Lung (tissue), 16 donors: ENCODE data around the gene KRAS. TPM values are rescaled to one million over a fixed set of nuclear protein-coding genes. Genes with fewer than 3 reads are reported as not detected.

ENCODE experiments used
- ATAC-seq: fragments of 200-7000 bp; cut with Tn5 transposase; one replicate; pipeline ENCODE4 v1.9.1; 2020; ENCODE audit warnings: moderate number of reproducible peaks; ENCODE audit not compliant: insufficient read depth, low FRiP score
- DNase-seq, 3 donors: peaks; one replicate each; pipeline ENCODE4 v3.0.0-alpha.2; 2013 to 2017
- H3K27ac ChIP-seq, 2 donors: one replicate each; pipeline ENCODE4 v1.5.1; 2013; ENCODE audit warnings: mild to moderate bottlenecking in 2 of 2, moderate library complexity in 2 of 2, control low read depth in 1 of 2, inconsistent platforms in 1 of 2, low read depth in 1 of 2, low read length in 1 of 2
- H3K27me3 ChIP-seq, 3 donors: one replicate each; pipeline ENCODE4 v1.5.1; 2013; ENCODE audit warnings: low read length in 2 of 3; ENCODE audit not compliant: control insufficient read depth in 3 of 3, insufficient read depth in 3 of 3
- H3K36me3 ChIP-seq, 4 donors: one replicate each; pipeline ENCODE4 v1.5.1; 2013; ENCODE audit warnings: low read length in 4 of 4, mild to moderate bottlenecking in 1 of 4, moderate library complexity in 1 of 4; ENCODE audit not compliant: control insufficient read depth in 4 of 4, insufficient read depth in 4 of 4
- H3K4me1 ChIP-seq, 5 donors: one replicate each; pipeline ENCODE4 v1.5.1; 2013; ENCODE audit warnings: low read length in 5 of 5, mild to moderate bottlenecking in 2 of 5, moderate library complexity in 1 of 5; ENCODE audit not compliant: control insufficient read depth in 5 of 5, insufficient read depth in 5 of 5
- H3K4me3 ChIP-seq: one replicate; pipeline ENCODE4 v1.5.1; 2013; ENCODE audit warnings: mild to moderate bottlenecking, control low read depth, moderate library complexity
- H3K9ac ChIP-seq, 2 donors: one replicate each; pipeline ENCODE4 v1.5.1; 2013; ENCODE audit warnings: low read length in 2 of 2, control low read depth in 1 of 2; ENCODE audit not compliant: insufficient read depth in 1 of 2
- H3K9me3 ChIP-seq, 4 donors: one replicate each; pipeline ENCODE4 v1.5.1; 2013; ENCODE audit warnings: low read length in 3 of 4, mild to moderate bottlenecking in 1 of 4, moderate library complexity in 1 of 4; ENCODE audit not compliant: control insufficient read depth in 4 of 4, insufficient read depth in 3 of 4
- CTCF ChIP-seq: IDR thresholded peaks from 2 replicates; pipeline ENCODE4 v1.5.1; 2012; ENCODE audit warnings: mild to moderate bottlenecking; ENCODE audit errors: control extremely low read depth, extremely low read depth
- WGBS, 2 donors: extraction: QIAGEN DNeasy Blood & Tissue Kit; methylation state at CpG; one replicate each; pipeline ENCODE4 v1.1.7; 2013; 5-methylcytosine and 5-hydroxymethylcytosine counted together
- long read RNA-seq, 5 donors: transcript quantifications; one replicate each; lab custom pipeline, GENCODE V29; 2026
- polyA plus RNA-seq, 2 donors: library from polyadenylated mRNA; stranded (reverse); fragments of 200-250 nt; gene quantifications; one replicate each; pipeline ENCODE4 v1.2.1, GENCODE V29; 2013
- total RNA-seq, 2 donors: library from RNA; depleted of rRNA in 1 of 2; stranded (reverse); fragments of >200 nt in 1 of 2; gene quantifications; one replicate each; pipeline ENCODE4 v1.2.1, GENCODE V29; 2014 to 2021
- donor health status: control.
- donor health status: control.
- donor health status: Bipolar disorder and iron deficiency.
- donor health status: healthy.
- donor health status: DM: yes; HTN: yes; CAD: no.

KRAS gene
- 10 to 100 TPM; 22.1 to 30.4 TPM for total RNA-seq
- 10 to 100 TPM in 1 of 2 donors, 1 to 10 TPM in 1; 9.8 to 14.2 TPM for polyA plus RNA-seq
- long read RNA-seq, donor 1, full-length matches to known transcripts, result 7 of 7 reads
- long read RNA-seq, donor 1, partial matches to known transcripts, result 0 of 7 reads
- long read RNA-seq, donor 1, other reads (novel, unspliced or antisense), result 0 of 7 reads
- long read RNA-seq, donor 2, full-length matches to known transcripts, result 5 of 5 reads
- long read RNA-seq, donor 2, partial matches to known transcripts, result 0 of 5 reads
- long read RNA-seq, donor 2, other reads (novel, unspliced or antisense), result 0 of 5 reads
- long read RNA-seq, donor 3, full-length matches to known transcripts, result 5 of 5 reads
- long read RNA-seq, donor 3, partial matches to known transcripts, result 0 of 5 reads
- long read RNA-seq, donor 3, other reads (novel, unspliced or antisense), result 0 of 5 reads
- long read RNA-seq, donor 4, full-length matches to known transcripts, result 6 of 15 reads
- long read RNA-seq, donor 4, partial matches to known transcripts, result 9 of 15 reads
- long read RNA-seq, donor 4, other reads (novel, unspliced or antisense), result 0 of 15 reads
- long read RNA-seq, donor 5, full-length matches to known transcripts, result 17 of 17 reads
- long read RNA-seq, donor 5, partial matches to known transcripts, result 0 of 17 reads
- long read RNA-seq, donor 5, other reads (novel, unspliced or antisense), result 0 of 17 reads

DNA sequence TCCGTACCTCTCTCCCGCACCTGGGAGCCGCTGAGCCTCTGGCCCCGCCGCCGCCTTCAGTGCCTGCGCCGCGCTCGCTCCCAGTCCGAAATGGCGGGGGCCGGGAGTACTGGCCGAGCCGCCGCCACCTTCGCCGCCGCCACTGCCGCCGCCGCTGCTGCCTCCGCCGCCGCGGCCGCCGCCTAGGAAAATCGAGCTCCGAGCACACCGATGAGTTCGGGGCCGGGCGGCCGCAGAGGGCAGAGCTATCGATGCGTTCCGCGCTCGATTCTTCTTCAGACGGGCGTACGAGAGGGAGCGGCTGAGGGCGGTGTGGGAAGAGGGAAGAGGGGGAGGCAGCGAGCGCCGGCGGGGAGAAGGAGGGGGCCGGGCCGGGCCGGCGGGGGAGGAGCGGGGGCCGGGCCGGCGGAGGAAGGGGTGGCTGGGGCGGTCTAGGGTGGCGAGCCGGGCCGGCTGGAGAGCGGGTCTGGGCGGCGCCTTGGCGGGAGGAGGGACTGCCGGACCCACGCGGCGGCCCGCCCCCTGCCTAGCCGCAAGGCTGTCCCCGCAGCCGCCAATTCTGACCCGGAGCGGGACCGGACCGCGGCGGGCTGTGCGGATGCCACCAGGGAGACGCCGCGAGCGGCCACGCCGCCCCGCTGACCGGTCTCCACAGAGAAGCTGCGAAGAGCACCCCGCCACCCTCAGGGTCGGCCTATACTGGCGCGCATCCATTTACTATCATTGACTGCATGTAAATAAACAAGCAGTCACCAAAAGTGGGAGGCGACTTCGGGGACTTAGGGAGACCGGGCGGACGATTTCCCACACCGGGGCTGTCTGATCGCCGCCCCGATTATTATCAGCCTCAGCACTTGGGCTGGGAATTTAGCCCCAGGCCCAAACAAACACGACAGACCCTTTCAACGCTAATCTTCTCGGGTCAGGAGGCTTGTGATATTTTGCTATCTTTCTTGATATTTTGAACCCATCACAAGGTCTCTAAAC is at the start of gene KRAS:
Gene KRAS (minus strand): TSS at position 186 of the 987 bp plus-strand sequence.
- WGBS, 2 donors, result 0 to 1% methylated on average over 84 to 105 of the region's 105 CpGs
- Histone ChIP-seq H3K36me3 (no peaks in the 10 kb centered on the region), H3K4me1 (peaks cover 0 to 22% (median 7%) of the 10 kb centered on the region in 5 donors), H3K27ac (peak within 1 kb of the TSS; percentile 97 to 98), H3K9ac (peak within 1 kb of the TSS; percentile 48 to 85), H3K4me3 (peak within 1 kb of the TSS; percentile 96), H3K27me3 (no peaks in the 10 kb centered on the region), H3K9me3 (no peaks in the 10 kb centered on the region)
- peak; percentile 98 to 99 (median 98) for DNase-seq
- peak; percentile 96 for ATAC-seq
- no peak for TF ChIP-seq CTCF

- Histone ChIP-seq H3K27ac (no peak overlapping the region), H3K36me3 (no peaks in the 10 kb centered on the region), H3K4me1 (no peaks in the 10 kb centered on the region), H3K9me3 (no peaks in the 10 kb centered on the region), H3K9ac (no peak overlapping the region), H3K4me3 (no peak overlapping the region), H3K27me3 (no peaks in the 10 kb centered on the region)
- DNase-seq (no peak), ATAC-seq (no peak)
- no peak for TF ChIP-seq CTCF
Measured at GRCh38 chr12:25296381-25296780, 45.7 kb upstream of the KRAS start.

- no peak for ATAC-seq
- Histone ChIP-seq H3K27ac (no peak overlapping the region), H3K9me3 (no peaks in the 10 kb centered on the region), H3K4me3 (no peak overlapping the region), H3K36me3 (no peaks in the 10 kb centered on the region), H3K27me3 (no peaks in the 10 kb centered on the region), H3K9ac (no peak overlapping the region), H3K4me1 (no peaks in the 10 kb centered on the region)
- 85 to 87% methylated on average over 2 of the region's 2 CpGs for WGBS, 2 donors
- TF ChIP-seq CTCF, result no peak
- DNase-seq, result no peak
Measured at GRCh38 chr12:25295361-25295760, 44.6 kb upstream of the KRAS start.
